ENCODE results near the gene NLRP5. TPM values are rescaled to one million over a fixed set of nuclear protein-coding genes. Genes with fewer than 3 reads are reported as not detected.

The NLRP5 gene
- polyA plus RNA-seq, 1 of the 3 experiments (the other 2 are of a cell fraction): not detected

DNA sequence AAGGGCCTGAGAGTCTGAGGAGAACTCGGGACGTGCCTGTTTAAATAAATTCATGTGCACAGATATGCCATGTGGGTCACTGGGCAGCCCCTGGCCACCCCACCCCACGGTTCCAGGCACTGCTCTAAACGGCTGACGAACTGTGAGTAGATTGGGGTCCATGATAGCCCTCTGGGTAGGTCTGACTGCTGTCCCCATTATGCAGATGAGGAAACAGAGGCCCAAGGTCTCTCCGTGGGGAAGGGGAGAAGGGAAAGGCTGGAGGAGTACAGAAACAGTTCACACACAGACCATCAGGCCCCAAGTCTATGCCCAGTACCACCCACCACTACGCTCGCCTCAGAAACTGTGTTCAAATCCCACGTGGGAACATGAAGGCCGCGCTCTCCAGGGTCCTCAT is 120.4 kb downstream of the NLRP5 start:
- POLR2A ChIA-PET: no interaction called here

GRCh38 chr19:56107626-56108351 is 121.2 kb downstream of the NLRP5 start:
- Histone ChIP-seq H3K4me2 (no peak overlapping the region), H3K79me2 (ENCODE audit: insufficient read depth) (peaks cover 86% of the 10 kb centered on the region), H3F3A (replicated peaks; ENCODE audit: insufficient read depth) (no peaks in the 10 kb centered on the region), H3K4me1 (ENCODE audit: control insufficient read depth in 1 of 2, insufficient read depth in 2 of 2, low read depth in 1 of 2, low read length in 1 of 2) (peaks cover 5 to 25% of the 10 kb centered on the region in 2 experiments; a peak in 2 of 4 replicates), H2AFZ (ENCODE audit: low read depth) (no peak overlapping the region), H3K9me2 (no peaks in the 10 kb centered on the region), H3K36me3 (replicated peaks in 1 of 2; ENCODE audit: control insufficient read depth in 1 of 2, insufficient read depth in 2 of 2, low read length in 1 of 2) (peaks cover 0 to 9% of the 10 kb centered on the region in 2 experiments), H3K9me3 (no peaks in the 10 kb centered on the region), H3K9ac (no peak overlapping the region), H3K27ac (ENCODE audit: low read depth in 2 of 2, low read length in 1 of 2) (no peak overlapping the region), H3K27me3 (ENCODE audit: insufficient read depth) (no peaks in the 10 kb centered on the region), H4K20me1 (ENCODE audit: insufficient read depth) (peaks cover 91% of the 10 kb centered on the region), H3K4me3 (ENCODE audit: low read depth in 2 of 2, low read length in 1 of 2) (no peak overlapping the region)
- CTCF ChIA-PET: interaction anchor here (0.6 to 3.1 kb wide), 4 partner anchors 27 to 199 kb away, joined by 3 to 11 read pairs (median 5); no protein-coding TSS in a partner anchor
- TF ChIP-seq EP300 (IDR thresholded peaks at IDR 0.05; ENCODE audit: borderline replicate concordance in 1 of 2, low read depth in 1 of 2, low read length in 1 of 2) (no peak), FOSL2 (IDR thresholded peaks at IDR 0.05; ENCODE audit: borderline replicate concordance, low read depth) (no peak), RAD21 (IDR thresholded peaks at IDR 0.05; ENCODE audit: low read length) (no peak), CTCF (IDR thresholded peaks at IDR 0.05) (no peak), TEAD4 (IDR thresholded peaks at IDR 0.05; ENCODE audit: borderline replicate concordance, insufficient read depth) (no peak), POLR2AphosphoS5 (IDR thresholded peaks at IDR 0.05; ENCODE audit: low read depth, low read length) (no peak)
- TF ChIP-seq, protein P1, sequence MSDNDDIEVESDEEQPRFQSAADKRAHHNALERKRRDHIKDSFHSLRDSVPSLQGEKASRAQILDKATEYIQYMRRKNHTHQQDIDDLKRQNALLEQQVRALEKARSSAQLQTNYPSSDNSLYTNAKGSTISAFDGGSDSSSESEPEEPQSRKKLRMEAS (IDR thresholded peaks at IDR 0.05; ENCODE audit: low read depth): no peak
- TF ChIP-seq, protein P2, sequence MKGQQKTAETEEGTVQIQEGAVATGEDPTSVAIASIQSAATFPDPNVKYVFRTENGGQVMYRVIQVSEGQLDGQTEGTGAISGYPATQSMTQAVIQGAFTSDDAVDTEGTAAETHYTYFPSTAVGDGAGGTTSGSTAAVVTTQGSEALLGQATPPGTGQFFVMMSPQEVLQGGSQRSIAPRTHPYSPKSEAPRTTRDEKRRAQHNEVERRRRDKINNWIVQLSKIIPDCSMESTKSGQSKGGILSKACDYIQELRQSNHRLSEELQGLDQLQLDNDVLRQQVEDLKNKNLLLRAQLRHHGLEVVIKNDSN (IDR thresholded peaks at IDR 0.05; ENCODE audit: borderline replicate concordance, low read depth): no peak
- TF ChIP-seq, protein P3, sequence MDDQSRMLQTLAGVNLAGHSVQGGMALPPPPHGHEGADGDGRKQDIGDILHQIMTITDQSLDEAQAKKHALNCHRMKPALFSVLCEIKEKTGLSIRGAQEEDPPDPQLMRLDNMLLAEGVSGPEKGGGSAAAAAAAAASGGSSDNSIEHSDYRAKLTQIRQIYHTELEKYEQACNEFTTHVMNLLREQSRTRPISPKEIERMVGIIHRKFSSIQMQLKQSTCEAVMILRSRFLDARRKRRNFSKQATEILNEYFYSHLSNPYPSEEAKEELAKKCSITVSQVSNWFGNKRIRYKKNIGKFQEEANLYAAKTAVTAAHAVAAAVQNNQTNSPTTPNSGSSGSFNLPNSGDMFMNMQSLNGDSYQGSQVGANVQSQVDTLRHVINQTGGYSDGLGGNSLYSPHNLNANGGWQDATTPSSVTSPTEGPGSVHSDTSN (IDR thresholded peaks at IDR 0.05): no peak
- 96% methylated on average over 15 of the region's 27 CpGs for WGBS (ENCODE audit: low lambda C conversion rate)
- no peak for DNase-seq
- POLR2A ChIA-PET: no interaction called here

More for the DNA sequence above, 120.4 kb downstream of the NLRP5 start:
- no peak overlapping the region for H3K4me2 ChIP-seq
- TF ChIP-seq MXI1 (IDR thresholded peaks at IDR 0.05; ENCODE audit: low read depth, low read length): no peak
- TF ChIP-seq SIN3A (IDR thresholded peaks at IDR 0.05; ENCODE audit: borderline replicate concordance, low read depth, low read length): no peak
- no peak for TF ChIP-seq MEF2A (IDR thresholded peaks at IDR 0.05; ENCODE audit: borderline replicate concordance, low read depth)
- no peak for TF ChIP-seq TEAD4 (IDR thresholded peaks at IDR 0.05; ENCODE audit: borderline replicate concordance, insufficient read depth)
- no peak for TF ChIP-seq RCOR1 (IDR thresholded peaks at IDR 0.05; ENCODE audit: low read length)
- TF ChIP-seq, protein P2 (IDR thresholded peaks at IDR 0.05; ENCODE audit: borderline replicate concordance, low read depth): no peak
- no peak for TF ChIP-seq RXRA (IDR thresholded peaks at IDR 0.05; ENCODE audit: borderline replicate concordance, low read depth)
- TF ChIP-seq, protein P4, sequence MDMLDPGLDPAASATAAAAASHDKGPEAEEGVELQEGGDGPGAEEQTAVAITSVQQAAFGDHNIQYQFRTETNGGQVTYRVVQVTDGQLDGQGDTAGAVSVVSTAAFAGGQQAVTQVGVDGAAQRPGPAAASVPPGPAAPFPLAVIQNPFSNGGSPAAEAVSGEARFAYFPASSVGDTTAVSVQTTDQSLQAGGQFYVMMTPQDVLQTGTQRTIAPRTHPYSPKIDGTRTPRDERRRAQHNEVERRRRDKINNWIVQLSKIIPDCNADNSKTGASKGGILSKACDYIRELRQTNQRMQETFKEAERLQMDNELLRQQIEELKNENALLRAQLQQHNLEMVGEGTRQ (IDR thresholded peaks at IDR 0.05; ENCODE audit: borderline replicate concordance, low read depth, low read length): no peak
- no peak for TF ChIP-seq YY1 (IDR thresholded peaks at IDR 0.05; ENCODE audit: low read depth)
- no peak for TF ChIP-seq FOSL2 (IDR thresholded peaks at IDR 0.05; ENCODE audit: borderline replicate concordance, low read depth)
- no peak for TF ChIP-seq ELF1 (IDR thresholded peaks at IDR 0.05)
- no peak for TF ChIP-seq NFIC (IDR thresholded peaks at IDR 0.05; ENCODE audit: borderline replicate concordance)
- TF ChIP-seq FOXM1 (IDR thresholded peaks at IDR 0.05; ENCODE audit: low read depth): no peak
- no peak for TF ChIP-seq TCF12 (IDR thresholded peaks at IDR 0.05)
- no peak for TF ChIP-seq SMC3 (IDR thresholded peaks at IDR 0.05; ENCODE audit: low read depth, low read length)
- no peak for TF ChIP-seq JUND (IDR thresholded peaks at IDR 0.05)
- H3K4me1 ChIP-seq (ENCODE audit: control insufficient read depth in 1 of 2, insufficient read depth in 2 of 2, low read depth in 1 of 2, low read length in 1 of 2): peaks cover 5 to 18% of the 10 kb centered on the region in 2 experiments; a peak in 2 of 4 replicates
- CTCF ChIA-PET: interaction anchor here (0.6 kb wide), 1 partner anchor 200 kb away, joined by 3 read pairs; no protein-coding TSS in a partner anchor
- peaks cover 92% of the 10 kb centered on the region for H4K20me1 ChIP-seq (ENCODE audit: insufficient read depth)
- H3F3A ChIP-seq (replicated peaks; ENCODE audit: insufficient read depth): no peaks in the 10 kb centered on the region
- H2AFZ ChIP-seq (ENCODE audit: low read depth): no peak overlapping the region
- H3K79me2 ChIP-seq (ENCODE audit: insufficient read depth): peaks cover 87% of the 10 kb centered on the region
- WGBS (ENCODE audit: low lambda C conversion rate): 88% methylated on average over 10 of the region's 11 CpGs
- H3K36me3 ChIP-seq (replicated peaks in 1 of 2; ENCODE audit: control insufficient read depth in 1 of 2, insufficient read depth in 2 of 2, low read length in 1 of 2): peaks cover 0 to 13% of the 10 kb centered on the region in 2 experiments
- no peaks in the 10 kb centered on the region for H3K9me2 ChIP-seq
- DNase-seq: no peak
- no peak overlapping the region for H3K4me3 ChIP-seq (ENCODE audit: low read depth in 2 of 2, low read length in 1 of 2)
- H3K27ac ChIP-seq (ENCODE audit: low read depth in 2 of 2, low read length in 1 of 2): no peak overlapping the region
- no peaks in the 10 kb centered on the region for H3K27me3 ChIP-seq (ENCODE audit: insufficient read depth)
- H3K9ac ChIP-seq: no peak overlapping the region
- no peaks in the 10 kb centered on the region for H3K9me3 ChIP-seq
